Heart left ventricle (tissue), 13 donors: Measurements from ENCODE around the gene PARVA.

Experiments
- CTCF ChIP-seq, 12 donors: fragments of 200-600 bp; sonication (generic) in 4 of 12; IDR thresholded peaks; one replicate each; pipeline versions ENCODE4 v1.5.0 to v1.8.0; 2018 to 2022; ENCODE audit warnings: antibody characterized with exemption in 12 of 12, mild to moderate bottlenecking in 5 of 12
- POLR2A ChIP-seq, 2 donors: fragments of 450-650 bp; IDR thresholded peaks; one replicate each; pipeline ENCODE4 v1.6.1; 2017; ENCODE audit warnings: antibody characterized with exemption in 2 of 2, mild to moderate bottlenecking in 2 of 2, moderate library complexity in 2 of 2
- donor health status: ischemic (EF 13 %, LVEDD 7.1; RV severe dilation, severe dysfunction).
- donor health status: DM: no; HTN: yes; CAD: no.
- donor health status: DM: no; HTN: no; CAD: no.
- donor health status: ischemic (EF 25% LVEDD 6.9; RV normal size, moderate dysfunction).
- donor health status: ischemic (EF 25% LVEDD 5.7; RV mildly dilated, moderate dysfunction).
- donor health status: ischemic (EF 35%, LVEDD 5.7; RV mildly dilated, moderate dysfunction).
- donor health status: nonischemic (EF 11% LVEDD 7.7; RV severe dilation, severe dysfunction).
- donor health status: DM: yes; HTN: yes; CAD: no.
- donor health status: PGD.
- donor health status: ischemic (EF 29% LVEDD 5.4; RV normal size, mild dysfunction).
- donor health status: nonischemic (EF 23%, LVEDD 6.1; RV moderate dilation, normal function).

- TF ChIP-seq POLR2A (IDR thresholded peaks at IDR 0.05): no peak
- no peak for TF ChIP-seq CTCF (IDR thresholded peaks at IDR 0.05)
These were observed 88.0 kb downstream of the PARVA start for GRCh38 chr11:12465332-12465731.
